ENCODE results near the gene EBF4. TPM values are rescaled to one million over a fixed set of nuclear protein-coding genes. Genes with fewer than 3 reads are reported as not detected.

The EBF4 gene
- total RNA-seq, 2 donors from 2014 or later: 2.0 to 2.3 TPM

GRCh38 chr20:2797136-2797983 is 104.8 kb downstream of the EBF4 start:
- DNase-seq (no peak), ATAC-seq (no peak)
- Mint-ChIP-seq H3K27me3 (peaks cover 87% of the 10 kb centered on the region), H3K4me3 (no peak overlapping the region), H3K27ac (no peak overlapping the region), H3K4me1 (peaks cover 27% of the 10 kb centered on the region), H3K36me3 (ENCODE audit: low read depth) (peaks cover 11% of the 10 kb centered on the region)
- H3K9me3 ChIP-seq (ENCODE audit: control insufficient read depth, low read length, poor library complexity, severe bottlenecking): no peaks in the 10 kb centered on the region

DNA sequence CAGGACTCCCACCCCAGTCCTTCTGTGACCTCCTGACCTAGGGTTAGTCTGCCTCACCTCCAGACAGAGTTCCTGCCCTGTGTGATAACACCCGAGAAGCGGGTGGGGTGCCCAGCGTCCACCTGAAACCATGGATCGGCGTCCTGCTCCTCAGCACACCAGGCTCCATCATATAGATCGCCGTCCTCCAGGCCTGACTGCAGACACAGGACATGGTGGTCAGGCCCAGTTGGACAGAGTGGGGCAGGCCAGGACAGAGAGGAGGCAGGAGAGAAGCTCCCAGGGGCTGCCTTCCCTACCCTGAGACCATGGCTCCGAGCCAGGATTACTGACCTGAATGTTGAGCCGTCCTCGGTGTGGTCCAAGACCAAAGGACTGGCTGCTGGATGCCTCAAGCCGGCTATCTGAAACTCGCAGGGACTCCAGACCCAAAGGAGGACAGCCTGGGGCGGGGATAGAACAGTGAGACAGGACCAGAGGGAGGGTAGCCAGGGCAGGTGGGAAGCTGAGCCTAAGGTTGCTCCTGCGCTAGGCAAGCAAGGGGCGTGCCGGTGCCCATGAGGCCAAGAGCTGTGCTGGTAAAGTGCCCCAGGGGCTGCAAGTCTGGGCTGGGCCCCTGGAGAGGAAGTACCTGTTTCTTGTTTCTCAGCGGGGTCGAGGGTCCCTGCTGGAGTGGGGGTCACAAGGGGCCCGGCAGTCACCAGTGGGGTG is 105.7 kb downstream of the EBF4 start:
- peaks cover 84% of the 10 kb centered on the region for H3K27me3 Mint-ChIP-seq
- no peaks in the 10 kb centered on the region for H3K9me3 ChIP-seq (ENCODE audit: control insufficient read depth, low read length, poor library complexity, severe bottlenecking)
- H3K4me3 Mint-ChIP-seq: peak overlapping the region; percentile 66
- peaks cover 29% of the 10 kb centered on the region for H3K4me1 Mint-ChIP-seq
- H3K36me3 Mint-ChIP-seq (ENCODE audit: low read depth): peaks cover 13% of the 10 kb centered on the region
- ATAC-seq (no peak), DNase-seq (no peak)
- no peak overlapping the region for H3K27ac Mint-ChIP-seq

GRCh38 chr20:2798814-2799213 is 106.2 kb downstream of the EBF4 start:
- H3K36me3 Mint-ChIP-seq (ENCODE audit: low read depth): peaks cover 13% of the 10 kb centered on the region
- H3K27me3 Mint-ChIP-seq: peaks cover 82% of the 10 kb centered on the region
- peaks cover 29% of the 10 kb centered on the region for H3K4me1 Mint-ChIP-seq
- H3K27ac Mint-ChIP-seq: no peak overlapping the region
- ATAC-seq (no peak), DNase-seq (no peak)
- peak overlapping the region; percentile 66 for H3K4me3 Mint-ChIP-seq
- H3K9me3 ChIP-seq (ENCODE audit: control insufficient read depth, low read length, poor library complexity, severe bottlenecking): no peaks in the 10 kb centered on the region

DNA sequence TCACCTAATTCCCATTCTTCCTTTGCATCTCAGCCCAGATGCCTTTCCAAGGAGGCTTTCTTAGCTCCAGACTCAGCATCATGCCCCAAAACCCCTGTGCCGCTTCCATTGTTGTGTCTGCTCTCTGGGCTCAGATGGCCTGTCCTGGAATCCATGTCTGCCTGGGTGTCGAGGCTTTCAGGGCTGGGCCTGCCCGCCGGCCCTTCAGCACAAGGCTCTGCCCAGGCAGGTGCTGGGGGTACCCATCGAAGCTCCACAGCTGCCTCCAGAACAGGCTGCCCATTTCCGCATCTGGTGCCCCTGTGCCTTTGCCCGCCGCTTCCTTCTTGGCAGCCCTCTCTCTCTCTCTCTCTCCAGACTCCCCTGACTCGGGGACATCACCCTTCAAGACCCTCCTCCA is 106.7 kb downstream of the EBF4 start:
- Mint-ChIP-seq H3K4me1 (peaks cover 29% of the 10 kb centered on the region), H3K4me3 (peak overlapping the region; percentile 96)
- peak; percentile 13 for ATAC-seq

DNA sequence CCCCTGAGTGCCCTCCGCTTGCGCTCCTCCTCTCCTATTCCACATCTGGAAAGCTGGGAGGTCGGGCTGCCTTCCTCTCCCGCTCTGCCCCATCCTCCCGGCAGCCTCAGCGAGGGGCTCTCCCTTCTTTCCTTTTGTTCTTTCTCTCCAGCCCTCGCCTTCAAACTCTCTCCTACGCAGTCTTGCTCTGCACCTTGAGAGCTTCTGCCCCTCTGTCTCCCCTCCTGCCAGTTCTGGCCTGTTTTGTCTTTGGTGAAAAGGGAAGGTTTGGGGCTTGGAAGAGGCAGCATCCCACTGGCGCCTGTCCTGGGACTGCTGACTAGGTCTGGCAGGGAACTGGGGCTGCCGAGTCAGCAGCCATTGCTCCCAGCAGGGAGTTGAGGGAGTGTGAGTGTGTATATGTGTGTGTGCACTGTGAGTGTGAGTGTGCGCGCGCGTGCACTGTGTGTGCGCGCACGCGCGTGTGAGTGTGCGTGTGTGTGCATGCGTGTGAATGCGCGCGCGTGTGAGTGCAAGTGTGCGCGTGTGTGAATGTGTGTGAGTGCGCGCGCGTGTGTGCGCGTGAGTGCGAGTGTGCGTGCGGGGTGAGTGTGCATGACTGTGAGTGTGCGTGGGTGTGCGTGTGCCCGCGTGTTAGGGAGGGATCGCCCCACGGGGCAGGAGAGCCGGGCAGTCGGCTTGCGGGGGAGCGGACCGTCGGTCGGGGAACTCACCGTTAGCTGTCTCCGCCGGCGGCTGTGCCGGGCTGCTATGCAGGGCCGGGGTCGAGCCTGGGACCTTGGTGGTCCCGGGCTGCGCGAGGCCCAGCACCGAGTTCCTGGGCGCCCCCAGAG is 107.3 kb downstream of the EBF4 start:
- H3K27ac Mint-ChIP-seq: peak overlapping the region; percentile 88
- peak overlapping the region; percentile 96 for H3K4me3 Mint-ChIP-seq
- H3K27me3 Mint-ChIP-seq: peaks cover 82% of the 10 kb centered on the region
- DNase-seq: no peak
- no peaks in the 10 kb centered on the region for H3K9me3 ChIP-seq (ENCODE audit: control insufficient read depth, low read length, poor library complexity, severe bottlenecking)
- H3K36me3 Mint-ChIP-seq (ENCODE audit: low read depth): peaks cover 13% of the 10 kb centered on the region
- peak; percentile 27 for ATAC-seq
- H3K4me1 Mint-ChIP-seq: peaks cover 29% of the 10 kb centered on the region

More for the DNA sequence above, 106.7 kb downstream of the EBF4 start:
- H3K9me3 ChIP-seq (ENCODE audit: control insufficient read depth, low read length, poor library complexity, severe bottlenecking): no peaks in the 10 kb centered on the region
- Mint-ChIP-seq H3K27ac (no peak overlapping the region), H3K27me3 (peaks cover 84% of the 10 kb centered on the region), H3K36me3 (ENCODE audit: low read depth) (peaks cover 13% of the 10 kb centered on the region)
- DNase-seq: no peak

- no peaks in the 10 kb centered on the region for H3K9me3 ChIP-seq (ENCODE audit: control insufficient read depth, low read length, poor library complexity, severe bottlenecking)
- H3K36me3 Mint-ChIP-seq (ENCODE audit: low read depth): peaks cover 13% of the 10 kb centered on the region
- H3K27ac Mint-ChIP-seq: peak within 1 kb of the TSS; percentile 88
- peak within 1 kb of the TSS; percentile 96 for H3K4me3 Mint-ChIP-seq
- ATAC-seq (peak; percentile 36), DNase-seq (no peak)
- peaks cover 29% of the 10 kb centered on the region for H3K4me1 Mint-ChIP-seq
- H3K27me3 Mint-ChIP-seq: peaks cover 84% of the 10 kb centered on the region
Measured at GRCh38 chr20:2800521-2801285, 108.1 kb downstream of the EBF4 start, which contains the start of gene CPXM1. CPXM1 (minus strand) TSS chr20:2800627; CDS start chr20:2800572, 55 bp downstream.

- no peak for ATAC-seq
- no peak for DNase-seq
- Mint-ChIP-seq H3K36me3 (ENCODE audit: low read depth) (peaks cover 16% of the 10 kb centered on the region), H3K27me3 (peaks cover 85% of the 10 kb centered on the region), H3K4me1 (peaks cover 31% of the 10 kb centered on the region), H3K27ac (no peak overlapping the region), H3K4me3 (peak overlapping the region; percentile 92)
- no peaks in the 10 kb centered on the region for H3K9me3 ChIP-seq (ENCODE audit: control insufficient read depth, low read length, poor library complexity, severe bottlenecking)
Measured at GRCh38 chr20:2801286-2801728, 108.7 kb downstream of the EBF4 start.

DNA sequence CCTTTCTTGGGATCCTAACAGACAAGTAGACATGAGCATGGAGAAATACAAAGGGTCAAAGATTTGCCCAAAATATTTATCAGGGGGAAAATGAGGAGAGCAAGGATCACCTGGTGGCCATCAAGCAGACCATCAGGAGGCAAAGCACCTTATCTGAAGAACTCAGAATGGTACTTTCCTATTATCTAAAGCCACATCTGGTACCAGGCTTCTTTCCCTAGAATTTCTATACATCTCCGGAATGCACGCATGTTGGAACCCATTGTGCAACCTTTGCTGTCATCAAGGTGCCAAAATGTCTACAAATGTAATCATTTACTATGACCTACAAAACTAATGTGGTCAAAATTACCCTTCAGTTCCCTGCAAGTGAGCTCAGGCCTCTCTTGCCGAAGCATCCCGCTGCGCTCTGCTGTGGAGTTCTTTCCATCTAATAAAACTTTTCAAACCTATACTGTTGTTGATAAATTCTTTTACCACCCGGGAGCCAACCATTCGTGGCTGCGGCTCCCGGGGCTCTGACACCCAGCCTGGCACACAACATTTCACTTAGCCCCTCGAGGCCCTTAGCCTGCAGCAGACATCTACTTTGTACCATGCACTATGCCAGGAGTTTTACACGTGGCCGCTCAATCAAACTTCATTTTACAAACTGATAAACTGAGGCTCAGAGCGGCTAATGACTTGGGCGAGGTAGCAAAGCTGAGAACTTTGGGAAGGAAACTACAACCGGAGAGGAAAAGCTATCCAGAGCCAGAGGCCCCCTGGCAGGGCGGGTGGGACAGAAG is 111.7 kb downstream of the EBF4 start:
- no peaks in the 10 kb centered on the region for H3K9me3 ChIP-seq (ENCODE audit: control insufficient read depth, low read length, poor library complexity, severe bottlenecking)
- Mint-ChIP-seq H3K27ac (no peak overlapping the region), H3K36me3 (ENCODE audit: low read depth) (peaks cover 14% of the 10 kb centered on the region), H3K4me3 (no peak overlapping the region), H3K27me3 (peaks cover 73% of the 10 kb centered on the region), H3K4me1 (peaks cover 27% of the 10 kb centered on the region)
- ATAC-seq (no peak), DNase-seq (no peak)

- peaks cover 66% of the 10 kb centered on the region for H3K27me3 Mint-ChIP-seq
- ATAC-seq (no peak), DNase-seq (no peak)
- peaks cover 7% of the 10 kb centered on the region for H3K36me3 Mint-ChIP-seq (ENCODE audit: low read depth)
- peaks cover 19% of the 10 kb centered on the region for H3K4me1 Mint-ChIP-seq
- no peak overlapping the region for H3K27ac Mint-ChIP-seq
- no peaks in the 10 kb centered on the region for H3K9me3 ChIP-seq (ENCODE audit: control insufficient read depth, low read length, poor library complexity, severe bottlenecking)
- no peak overlapping the region for H3K4me3 Mint-ChIP-seq
Measured at GRCh38 chr20:2804852-2805688, 112.5 kb downstream of the EBF4 start.

DNA sequence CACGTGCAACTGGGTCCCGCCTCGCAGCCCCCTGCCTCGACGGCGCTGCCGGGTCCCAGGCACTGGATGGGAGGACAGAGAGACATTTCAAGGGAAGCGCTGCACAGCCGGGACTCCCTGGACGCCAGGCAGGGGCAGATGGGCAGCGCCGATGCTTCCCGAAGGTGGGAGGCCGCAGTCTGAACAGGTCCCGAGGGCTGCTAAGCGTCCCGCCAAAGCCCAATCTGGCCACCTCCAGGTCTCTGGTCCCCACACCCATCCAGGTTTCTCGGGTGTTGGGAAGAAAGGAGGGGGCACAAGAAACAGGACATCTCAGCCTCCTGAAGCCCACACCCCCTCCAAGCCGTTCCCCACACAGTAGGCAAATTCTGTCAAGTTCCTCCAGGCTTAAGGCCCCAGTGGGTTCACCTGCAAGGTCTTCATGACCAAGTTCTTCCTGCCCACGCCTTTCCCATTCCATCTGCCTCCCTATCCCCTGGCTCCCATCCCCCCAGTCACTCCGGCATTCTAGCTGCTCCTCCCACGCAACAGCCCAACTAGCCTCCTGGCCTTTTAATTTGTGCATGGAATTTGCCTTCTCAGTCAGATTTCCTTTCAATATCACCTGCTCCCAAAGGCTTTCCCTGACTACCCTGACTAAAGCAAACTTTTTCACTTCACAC is 113.2 kb downstream of the EBF4 start:
- Mint-ChIP-seq H3K27me3 (peaks cover 62% of the 10 kb centered on the region), H3K36me3 (ENCODE audit: low read depth) (peaks cover 6% of the 10 kb centered on the region)
- DNase-seq: no peak

GRCh38 chr20:2806351-2806701 is 113.7 kb downstream of the EBF4 start:
- H3K27me3 Mint-ChIP-seq: peaks cover 62% of the 10 kb centered on the region
- no peak overlapping the region for H3K27ac Mint-ChIP-seq
- H3K36me3 Mint-ChIP-seq (ENCODE audit: low read depth): peaks cover 6% of the 10 kb centered on the region
- peaks cover 10% of the 10 kb centered on the region for H3K4me1 Mint-ChIP-seq
- no peaks in the 10 kb centered on the region for H3K9me3 ChIP-seq (ENCODE audit: control insufficient read depth, low read length, poor library complexity, severe bottlenecking)
- ATAC-seq (no peak), DNase-seq (no peak)
- H3K4me3 Mint-ChIP-seq: peak overlapping the region; percentile 56

More for the DNA sequence above, 113.2 kb downstream of the EBF4 start:
- H3K4me3 Mint-ChIP-seq: peak overlapping the region; percentile 56
- no peak overlapping the region for H3K27ac Mint-ChIP-seq
- H3K9me3 ChIP-seq (ENCODE audit: control insufficient read depth, low read length, poor library complexity, severe bottlenecking): no peaks in the 10 kb centered on the region
- ATAC-seq: no peak
- H3K4me1 Mint-ChIP-seq: peaks cover 15% of the 10 kb centered on the region
